Left hindlimb (tissue), 1 donor: ENCODE results near the gene ITGAV.

Experiments
- DNase-seq: peaks from one replicate; pipeline ENCODE4 v3.0.0-alpha.2; 2018

Gene ITGAV

GRCh38 chr2:186617148-186617547, 27.3 kb downstream of the ITGAV start:
- DNase-seq, result no peak

GRCh38 chr2:186617771-186618170, 27.9 kb downstream of the ITGAV start:
- no peak for DNase-seq

GRCh38 chr2:186618696-186619095, 28.8 kb downstream of the ITGAV start:
- no peak for DNase-seq

GRCh38 chr2:186623084-186623483, 33.2 kb downstream of the ITGAV start:
- no peak for DNase-seq

- DNase-seq, result no peak
Measured at GRCh38 chr2:186624276-186624675, 34.4 kb downstream of the ITGAV start.

GRCh38 chr2:186629250-186629996, 39.6 kb downstream of the ITGAV start:
- DNase-seq, result no peak

- no peak for DNase-seq
Measured at GRCh38 chr2:186632417-186632816, 42.6 kb downstream of the ITGAV start.

- no peak for DNase-seq
Measured at GRCh38 chr2:186634701-186635100, 44.8 kb downstream of the ITGAV start.

GRCh38 chr2:186636800-186637496, 47.1 kb downstream of the ITGAV start:
- no peak for DNase-seq

GRCh38 chr2:186637497-186637800, 47.6 kb downstream of the ITGAV start:
- no peak for DNase-seq

GRCh38 chr2:186639939-186640338, 50.1 kb downstream of the ITGAV start:
- DNase-seq, result no peak

- DNase-seq, result no peak
Measured at GRCh38 chr2:186641132-186641806, 51.4 kb downstream of the ITGAV start.

GRCh38 chr2:186641807-186642321, 52.0 kb downstream of the ITGAV start:
- DNase-seq, result no peak

GRCh38 chr2:186644791-186645190, 54.9 kb downstream of the ITGAV start:
- DNase-seq, result no peak

GRCh38 chr2:186645999-186646398, 56.1 kb downstream of the ITGAV start:
- no peak for DNase-seq

- DNase-seq, result no peak
Measured at GRCh38 chr2:186648130-186648529, 58.3 kb downstream of the ITGAV start.

- DNase-seq, result no peak
Measured at GRCh38 chr2:186653511-186653910, 63.7 kb downstream of the ITGAV start.

GRCh38 chr2:186659383-186659782, 69.5 kb downstream of the ITGAV start:
- DNase-seq, result no peak

GRCh38 chr2:186664385-186665043, 74.7 kb downstream of the ITGAV start:
- DNase-seq, result no peak

- DNase-seq, result no peak
Measured at GRCh38 chr2:186669146-186669545, 79.3 kb downstream of the ITGAV start.

GRCh38 chr2:186670831-186671230, 81.0 kb downstream of the ITGAV start:
- no peak for DNase-seq

GRCh38 chr2:186675380-186675779, 85.5 kb downstream of the ITGAV start:
- no peak for DNase-seq

GRCh38 chr2:186683341-186683740, 93.5 kb downstream of the ITGAV start:
- no peak for DNase-seq
